Keratinocyte (primary cell): ENCODE data around the gene STARD5. TPM values are rescaled to one million over a fixed set of nuclear protein-coding genes. Genes with fewer than 3 reads are reported as not detected.

Experiments
- DNase-seq: peaks from one replicate; pipeline ENCODE4 v3.0.0-alpha.2; 2011; ENCODE audit warnings: low read depth, missing footprints, low spot score
- FAIRE-seq: peaks from 2 replicates; lab custom pipeline; 2011; peaks lifted over from hg19 to GRCh38; lab: Jason Lieb, UNC
- H2AFZ ChIP-seq: 2 replicates; pipeline ENCODE4 v1.6.0; 2012; ENCODE audit warnings: low read length, control low read depth, inconsistent platforms; ENCODE audit not compliant: control insufficient read depth
- H3K27ac ChIP-seq: 2 replicates; pipeline ENCODE4 v1.5.1; 2011; ENCODE audit warnings: low read length; ENCODE audit not compliant: control insufficient read depth, insufficient read depth
- H3K27me3 ChIP-seq: 3 replicates; pipeline ENCODE4 v1.6.0; 2011; ENCODE audit warnings: low read length; ENCODE audit not compliant: control insufficient read depth, insufficient read depth; ENCODE audit errors: extremely low read depth
- H3K36me3 ChIP-seq, 2 experiments: 2 replicates in 1 of 2; 3 replicates in 1 of 2; pipeline ENCODE4 v1.5.1; 2011; ENCODE audit warnings: low read length in 2 of 2, mild to moderate bottlenecking in 1 of 2; ENCODE audit not compliant: control insufficient read depth in 2 of 2, insufficient read depth in 2 of 2; ENCODE audit errors: extremely low read depth in 1 of 2
- H3K4me1 ChIP-seq: 3 replicates; pipeline ENCODE4 v1.5.1; 2011; ENCODE audit warnings: low read length; ENCODE audit not compliant: control insufficient read depth, insufficient read depth; ENCODE audit errors: extremely low read depth
- H3K4me2 ChIP-seq: 3 replicates; pipeline ENCODE4 v1.6.0; 2011; ENCODE audit warnings: low read depth, low read length; ENCODE audit not compliant: control insufficient read depth, insufficient read depth; ENCODE audit errors: extremely low read depth
- H3K4me3 ChIP-seq, 3 experiments: fragments of 200-600 bp in 1 of 3; sonication (generic) in 1 of 3; 2 replicates in 2 of 3; 3 replicates in 1 of 3; pipeline ENCODE4 v1.5.1; 2011 to 2016; ENCODE audit warnings: low read length in 3 of 3, mild to moderate bottlenecking in 3 of 3, control low read depth in 2 of 3, inconsistent platforms in 1 of 3, low read depth in 1 of 3, mixed read lengths in 1 of 3, mixed run types in 1 of 3, moderate library complexity in 1 of 3; ENCODE audit not compliant: control insufficient read depth in 2 of 3, insufficient read depth in 2 of 3; ENCODE audit errors: extremely low read depth in 1 of 3
- H3K79me2 ChIP-seq: 2 replicates; pipeline ENCODE4 v1.6.0; 2012; ENCODE audit warnings: low read length; ENCODE audit not compliant: control insufficient read depth, insufficient read depth
- H3K9ac ChIP-seq: 3 replicates; pipeline ENCODE4 v1.6.0; 2011; ENCODE audit warnings: low read length; ENCODE audit not compliant: control insufficient read depth, insufficient read depth; ENCODE audit errors: extremely low read depth
- H3K9me1 ChIP-seq: 3 replicates; pipeline ENCODE4 v1.6.0; 2011; ENCODE audit warnings: low read length; ENCODE audit not compliant: control insufficient read depth, insufficient read depth; ENCODE audit errors: extremely low read depth
- H3K9me3 ChIP-seq: 2 replicates; pipeline ENCODE4 v1.5.1; 2012; ENCODE audit warnings: low read depth, low read length; ENCODE audit not compliant: control insufficient read depth
- H4K20me1 ChIP-seq: 3 replicates; pipeline ENCODE4 v1.6.0; 2011; ENCODE audit warnings: low read length; ENCODE audit not compliant: control insufficient read depth, insufficient read depth; ENCODE audit errors: extremely low read depth
- CTCF ChIP-seq, 3 experiments: IDR thresholded peaks in 1 of 3; conservative IDR thresholded peaks in 1 of 3; optimal IDR thresholded peaks in 1 of 3; 2 replicates in 2 of 3; 3 replicates in 1 of 3; pipeline versions ENCODE3 to v1.5.1; 2011; ENCODE audit warnings: low read length in 3 of 3, mild to moderate bottlenecking in 3 of 3, moderate library complexity in 2 of 3, control low read depth in 1 of 3, inconsistent platforms in 1 of 3; ENCODE audit not compliant: insufficient read depth in 2 of 3; ENCODE audit errors: extremely low read depth in 1 of 3
- EZH2 ChIP-seq: IDR thresholded peaks from one replicate; pipeline ENCODE4 v1.6.1; 2012; ENCODE audit warnings: inconsistent platforms, mild to moderate bottlenecking, low read length, moderate library complexity
- dilution Hi-C: fragments of 300-500 bp; cut with MboI; formaldehyde crosslinking; loops from one replicate; pipeline ENCODE4 v1.7.0; 2020; ENCODE audit warnings: low sequenced_read_pairs; ENCODE audit not compliant: extremely low pct_ligation_motif_present
- polyA plus RNA-seq, 5 experiments: library from polyadenylated mRNA; depleted of rRNA in 3 of 5; stranded (reverse) in 3 of 5; stranded (forward) in 1 of 5; unstranded in 1 of 5; fragments of >200 nt; gene quantifications; 1 replicate in 1 of 5; 2 replicates in 3 of 5; 3 replicates in 1 of 5; pipeline versions ENCODE4 v1.2.1 to v1.2.3, GENCODE V29; 2011 to 2012; ENCODE audit warnings: missing spikeins in 2 of 5, low read depth in 1 of 5, low replicate concordance in 1 of 5

Gene STARD5
- polyA plus RNA-seq, 1 donor (not counting 4 experiments of a cell fraction or from before 2014, with no cell fraction given) = 38.8 TPM

DNA sequence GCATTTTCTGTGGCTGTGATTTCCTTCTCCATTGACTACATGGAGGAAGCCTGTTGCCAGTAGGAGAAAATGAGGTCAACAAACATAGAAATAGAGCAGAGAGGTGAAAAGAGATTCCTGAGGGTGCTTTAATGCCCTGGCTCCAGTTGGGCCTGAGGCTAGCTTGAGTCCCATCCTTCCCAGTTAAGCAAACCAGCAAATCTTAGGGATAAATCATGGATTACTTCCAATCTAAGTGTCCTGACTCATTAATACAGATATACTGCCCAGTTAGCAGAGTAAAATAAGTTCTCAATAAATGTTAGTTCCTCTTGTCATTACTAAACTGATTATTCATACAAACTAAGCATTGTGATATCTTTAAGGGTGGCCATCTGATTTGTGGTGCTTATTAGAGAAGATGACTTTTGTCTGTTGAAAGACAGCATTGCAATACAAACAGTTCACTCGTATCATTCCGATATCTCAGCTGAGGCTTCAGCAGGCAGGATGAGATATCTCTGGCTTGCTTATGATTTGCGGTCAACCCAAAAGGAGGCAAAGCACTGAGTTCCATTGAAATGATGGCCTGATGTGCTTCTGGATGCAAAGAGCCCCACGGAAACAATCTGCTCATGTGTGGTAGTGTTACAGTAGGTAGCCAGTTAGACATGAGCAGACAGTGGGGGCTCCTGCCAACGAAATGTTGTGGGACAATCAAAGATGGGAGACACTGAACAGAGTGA is 6.6 kb upstream of the STARD5 start:
- no peak for TF ChIP-seq CTCF (optimal IDR thresholded peaks at IDR 0.05 in 1 of 3, IDR thresholded peaks at IDR 0.05 in 1 of 3, conservative IDR thresholded peaks at IDR 0.05 in 1 of 3; ENCODE audit: extremely low read depth in 1 of 3, insufficient read depth in 2 of 3, low read length in 3 of 3)
- no peak for TF ChIP-seq EZH2
- H3K36me3 ChIP-seq = no peaks in the 10 kb centered on the region
- no peak overlapping the region for H3K27ac ChIP-seq
- H2AFZ ChIP-seq = no peak overlapping the region
- DNase-seq (no peak), FAIRE-seq (no peak)
- H3K4me2 ChIP-seq = no peak overlapping the region
- no peak overlapping the region for H3K9ac ChIP-seq
- no peaks in the 10 kb centered on the region for H3K9me1 ChIP-seq
- no peaks in the 10 kb centered on the region for H3K79me2 ChIP-seq
- no peak overlapping the region for H3K4me3 ChIP-seq
- no peaks in the 10 kb centered on the region for H3K4me1 ChIP-seq
- no peaks in the 10 kb centered on the region for H3K9me3 ChIP-seq
- no peaks in the 10 kb centered on the region for H3K27me3 ChIP-seq
- no peaks in the 10 kb centered on the region for H4K20me1 ChIP-seq
- dilution Hi-C loops = no loop called here

GRCh38 chr15:81329446-81329845 is 5.5 kb upstream of the STARD5 start:
- Histone ChIP-seq H4K20me1 (no peaks in the 10 kb centered on the region), H3K9me3 (no peaks in the 10 kb centered on the region), H3K4me1 (peaks cover 4% of the 10 kb centered on the region), H3K27me3 (no peaks in the 10 kb centered on the region), H3K9me1 (no peaks in the 10 kb centered on the region), H3K9ac (no peak overlapping the region), H3K4me2 (no peak overlapping the region), H2AFZ (no peak overlapping the region), H3K27ac (no peak overlapping the region), H3K79me2 (no peaks in the 10 kb centered on the region), H3K36me3 (no peaks in the 10 kb centered on the region), H3K4me3 (no peak overlapping the region)
- TF ChIP-seq CTCF (optimal IDR thresholded peaks at IDR 0.05 in 1 of 3, IDR thresholded peaks at IDR 0.05 in 1 of 3, conservative IDR thresholded peaks at IDR 0.05 in 1 of 3; ENCODE audit: extremely low read depth in 1 of 3, insufficient read depth in 2 of 3, low read length in 3 of 3) (no peak), EZH2 (no peak)
- FAIRE-seq (no peak), DNase-seq (no peak)
- dilution Hi-C loops = no loop called here
